HepG2 (cell line): ENCODE measurements around the gene HINT1. TPM values are rescaled to one million over a fixed set of nuclear protein-coding genes. Genes with fewer than 3 reads are reported as not detected.

Experiments
- CC2D1A ChIP-seq: sonication (generic); formaldehyde crosslinking; IDR thresholded peaks from 2 replicates; pipeline ENCODE4 v1.8.1; 2023; ENCODE audit warnings: mild to moderate bottlenecking, missing genetic modification reagents
- HDAC1 ChIP-seq: sonication (generic); formaldehyde crosslinking; IDR thresholded peaks from 2 replicates; pipeline ENCODE4 v1.5.1; 2020; ENCODE audit warnings: mild to moderate bottlenecking, missing genetic modification reagents
- MYC ChIP-seq: sonication (generic); formaldehyde crosslinking; IDR thresholded peaks from 2 replicates; pipeline ENCODE4 v1.9.0; 2021; ENCODE audit warnings: missing genetic modification reagents, borderline replicate concordance
- POGZ ChIP-seq: sonication (generic); formaldehyde crosslinking; IDR thresholded peaks from 2 replicates; pipeline ENCODE4 v1.4.0; 2020; ENCODE audit warnings: mild to moderate bottlenecking, missing genetic modification reagents
- REL ChIP-seq: sonication (generic); formaldehyde crosslinking; conservative IDR thresholded peaks from 2 replicates; pipeline ENCODE4 v1.8.0; 2022; ENCODE audit warnings: mild to moderate bottlenecking, missing genetic modification reagents, moderate library complexity
- ZNF12 ChIP-seq: sonication (generic); formaldehyde crosslinking; IDR thresholded peaks from 2 replicates; pipeline ENCODE4 v1.5.0; 2020; ENCODE audit warnings: missing genetic modification reagents
- ZNF17 ChIP-seq: sonication (generic); formaldehyde crosslinking; IDR thresholded peaks from 2 replicates; pipeline ENCODE4 v1.5.0; 2020; ENCODE audit warnings: mild to moderate bottlenecking, missing genetic modification reagents
- ZNF20 ChIP-seq: sonication (generic); formaldehyde crosslinking; IDR thresholded peaks from 2 replicates; pipeline ENCODE4 v1.4.0; 2020; ENCODE audit warnings: mild to moderate bottlenecking, moderate library complexity, missing genetic modification reagents
- ZNF235 ChIP-seq: sonication (generic); formaldehyde crosslinking; IDR thresholded peaks from 2 replicates; pipeline ENCODE4 v1.8.1; 2023; ENCODE audit warnings: mild to moderate bottlenecking, missing genetic modification reagents, borderline replicate concordance
- ZNF256 ChIP-seq: sonication (generic); formaldehyde crosslinking; conservative IDR thresholded peaks from 2 replicates; pipeline ENCODE4 v1.4.0; 2020; ENCODE audit warnings: missing genetic modification reagents
- polyA plus RNA-seq, 8 experiments: library from polyadenylated mRNA; depleted of rRNA in 3 of 8; stranded (reverse) in 7 of 8; unstranded in 1 of 8; fragments of >200 nt; fragmentation: Illumina TruSeq in 4 of 8; extraction: Trizol in 4 of 8; gene quantifications; 2 replicates each; pipeline versions ENCODE4 v1.2.1 to v1.2.3, GENCODE V29; 2011 to 2016; ENCODE audit warnings: low read depth in 4 of 8, missing spikeins in 1 of 8, mixed read lengths in 1 of 8; ENCODE audit not compliant: insufficient read depth in 1 of 8
- total RNA-seq, 5 experiments: library from RNA; depleted of rRNA; stranded (reverse); fragments of >200 nt; fragmentation: Illumina TruSeq; extraction: Trizol; gene quantifications; 2 replicates each; pipeline ENCODE4 v1.2.3, GENCODE V29; 2016; ENCODE audit warnings: low read depth in 1 of 5
- TF ChIP-seq, protein P1 (sequence below): sonication (generic); formaldehyde crosslinking; IDR thresholded peaks from 2 replicates; pipeline ENCODE4 v1.4.0; 2020; ENCODE audit warnings: missing genetic modification reagents
- TF ChIP-seq, protein P2 (sequence below): sonication (generic); formaldehyde crosslinking; IDR thresholded peaks from 2 replicates; pipeline ENCODE4 v1.4.0; 2020; ENCODE audit warnings: missing genetic modification reagents, borderline replicate concordance
- TF ChIP-seq, protein P3 (sequence below): sonication (generic); formaldehyde crosslinking; IDR thresholded peaks from 2 replicates; pipeline ENCODE4 v1.4.0; 2020; ENCODE audit warnings: missing genetic modification reagents
- TF ChIP-seq, protein P4 (sequence below): fragments of 450-650 bp; IDR thresholded peaks from 2 replicates; pipeline ENCODE4 v1.6.1; 2017; ENCODE audit warnings: mild to moderate bottlenecking
- TF ChIP-seq, protein P5 (sequence below): sonication (generic); formaldehyde crosslinking; IDR thresholded peaks from 2 replicates; pipeline ENCODE4 v1.4.0; 2020; ENCODE audit warnings: missing genetic modification reagents

HINT1 gene
- total and polyA plus RNA-seq, 2 of the 13 experiments (the other 11 are each of a cell fraction or from before 2014, with no cell fraction given), result 428 to 997 TPM

DNA sequence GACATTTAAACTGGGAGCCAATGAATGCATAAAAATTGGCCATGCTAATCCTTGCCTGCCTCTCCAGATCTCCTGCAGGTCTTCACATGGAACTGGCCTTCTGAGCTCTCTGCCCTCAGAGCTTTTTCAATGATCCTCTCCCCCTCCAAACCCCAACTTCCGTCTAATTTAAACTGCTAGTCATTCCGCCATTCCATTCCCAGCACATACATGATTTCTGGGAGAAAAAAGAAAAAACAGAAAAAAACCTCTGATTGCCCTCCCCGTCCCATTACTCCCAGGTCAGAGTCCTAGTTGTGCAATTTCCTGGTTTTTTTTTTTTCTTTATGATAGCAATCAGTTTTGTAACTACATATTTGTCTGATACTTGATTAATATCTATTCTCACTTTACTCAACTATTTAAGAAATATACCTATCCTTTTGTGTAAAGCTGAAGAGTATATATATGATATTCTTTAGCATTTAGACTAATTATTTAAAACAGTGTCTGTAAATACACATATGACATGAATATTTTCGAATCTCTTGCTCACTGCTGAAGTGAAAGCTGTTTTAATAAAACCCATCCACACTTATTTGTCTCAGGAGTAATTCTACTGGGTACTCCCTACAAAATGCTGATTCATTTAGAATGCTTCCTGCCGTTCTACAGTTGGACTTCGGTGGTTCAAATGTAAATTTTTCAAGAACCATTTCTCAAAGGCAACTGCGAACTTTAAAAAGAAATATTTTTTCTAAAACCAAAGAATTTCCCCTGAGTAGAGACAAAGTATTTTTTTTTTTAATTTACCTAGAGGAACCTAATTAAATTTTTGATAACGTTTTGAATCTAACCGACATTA lies 1.6 kb downstream of the HINT1 start (continued):
- TF ChIP-seq, protein P1, sequence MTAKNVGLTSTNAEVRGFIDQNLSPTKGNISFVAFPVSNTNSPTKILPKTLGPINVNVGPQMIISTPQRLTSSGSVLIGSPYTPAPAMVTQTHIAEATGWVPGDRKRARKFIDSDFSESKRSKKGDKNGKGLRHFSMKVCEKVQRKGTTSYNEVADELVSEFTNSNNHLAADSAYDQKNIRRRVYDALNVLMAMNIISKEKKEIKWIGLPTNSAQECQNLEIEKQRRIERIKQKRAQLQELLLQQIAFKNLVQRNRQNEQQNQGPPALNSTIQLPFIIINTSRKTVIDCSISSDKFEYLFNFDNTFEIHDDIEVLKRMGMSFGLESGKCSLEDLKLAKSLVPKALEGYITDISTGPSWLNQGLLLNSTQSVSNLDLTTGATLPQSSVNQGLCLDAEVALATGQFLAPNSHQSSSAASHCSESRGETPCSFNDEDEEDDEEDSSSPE, result no peak
- TF ChIP-seq HDAC1 (peak; percentile 31; the same call in 1 of the 2 replicates), MYC (CRISPR knock-in tag) (no peak), ZNF17 (no peak), POGZ (CRISPR knock-in tag) (no peak), ZNF235 (CRISPR knock-in tag) (no peak), ZNF12 (CRISPR knock-in tag) (no peak), REL (CRISPR knock-in tag) (no peak), ZNF20 (CRISPR knock-in tag) (no peak), ZNF256 (CRISPR knock-in tag) (no peak), CC2D1A (CRISPR knock-in tag) (no peak)
- TF ChIP-seq, protein P2, sequence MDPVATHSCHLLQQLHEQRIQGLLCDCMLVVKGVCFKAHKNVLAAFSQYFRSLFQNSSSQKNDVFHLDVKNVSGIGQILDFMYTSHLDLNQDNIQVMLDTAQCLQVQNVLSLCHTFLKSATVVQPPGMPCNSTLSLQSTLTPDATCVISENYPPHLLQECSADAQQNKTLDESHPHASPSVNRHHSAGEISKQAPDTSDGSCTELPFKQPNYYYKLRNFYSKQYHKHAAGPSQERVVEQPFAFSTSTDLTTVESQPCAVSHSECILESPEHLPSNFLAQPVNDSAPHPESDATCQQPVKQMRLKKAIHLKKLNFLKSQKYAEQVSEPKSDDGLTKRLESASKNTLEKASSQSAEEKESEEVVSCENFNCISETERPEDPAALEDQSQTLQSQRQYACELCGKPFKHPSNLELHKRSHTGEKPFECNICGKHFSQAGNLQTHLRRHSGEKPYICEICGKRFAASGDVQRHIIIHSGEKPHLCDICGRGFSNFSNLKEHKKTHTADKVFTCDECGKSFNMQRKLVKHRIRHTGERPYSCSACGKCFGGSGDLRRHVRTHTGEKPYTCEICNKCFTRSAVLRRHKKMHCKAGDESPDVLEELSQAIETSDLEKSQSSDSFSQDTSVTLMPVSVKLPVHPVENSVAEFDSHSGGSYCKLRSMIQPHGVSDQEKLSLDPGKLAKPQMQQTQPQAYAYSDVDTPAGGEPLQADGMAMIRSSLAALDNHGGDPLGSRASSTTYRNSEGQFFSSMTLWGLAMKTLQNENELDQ (CRISPR knock-in tag), result no peak
- TF ChIP-seq, protein P3, sequence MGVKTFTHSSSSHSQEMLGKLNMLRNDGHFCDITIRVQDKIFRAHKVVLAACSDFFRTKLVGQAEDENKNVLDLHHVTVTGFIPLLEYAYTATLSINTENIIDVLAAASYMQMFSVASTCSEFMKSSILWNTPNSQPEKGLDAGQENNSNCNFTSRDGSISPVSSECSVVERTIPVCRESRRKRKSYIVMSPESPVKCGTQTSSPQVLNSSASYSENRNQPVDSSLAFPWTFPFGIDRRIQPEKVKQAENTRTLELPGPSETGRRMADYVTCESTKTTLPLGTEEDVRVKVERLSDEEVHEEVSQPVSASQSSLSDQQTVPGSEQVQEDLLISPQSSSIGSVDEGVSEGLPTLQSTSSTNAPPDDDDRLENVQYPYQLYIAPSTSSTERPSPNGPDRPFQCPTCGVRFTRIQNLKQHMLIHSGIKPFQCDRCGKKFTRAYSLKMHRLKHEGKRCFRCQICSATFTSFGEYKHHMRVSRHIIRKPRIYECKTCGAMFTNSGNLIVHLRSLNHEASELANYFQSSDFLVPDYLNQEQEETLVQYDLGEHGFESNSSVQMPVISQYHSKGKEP (CRISPR knock-in tag), result no peak
- TF ChIP-seq, protein P4, sequence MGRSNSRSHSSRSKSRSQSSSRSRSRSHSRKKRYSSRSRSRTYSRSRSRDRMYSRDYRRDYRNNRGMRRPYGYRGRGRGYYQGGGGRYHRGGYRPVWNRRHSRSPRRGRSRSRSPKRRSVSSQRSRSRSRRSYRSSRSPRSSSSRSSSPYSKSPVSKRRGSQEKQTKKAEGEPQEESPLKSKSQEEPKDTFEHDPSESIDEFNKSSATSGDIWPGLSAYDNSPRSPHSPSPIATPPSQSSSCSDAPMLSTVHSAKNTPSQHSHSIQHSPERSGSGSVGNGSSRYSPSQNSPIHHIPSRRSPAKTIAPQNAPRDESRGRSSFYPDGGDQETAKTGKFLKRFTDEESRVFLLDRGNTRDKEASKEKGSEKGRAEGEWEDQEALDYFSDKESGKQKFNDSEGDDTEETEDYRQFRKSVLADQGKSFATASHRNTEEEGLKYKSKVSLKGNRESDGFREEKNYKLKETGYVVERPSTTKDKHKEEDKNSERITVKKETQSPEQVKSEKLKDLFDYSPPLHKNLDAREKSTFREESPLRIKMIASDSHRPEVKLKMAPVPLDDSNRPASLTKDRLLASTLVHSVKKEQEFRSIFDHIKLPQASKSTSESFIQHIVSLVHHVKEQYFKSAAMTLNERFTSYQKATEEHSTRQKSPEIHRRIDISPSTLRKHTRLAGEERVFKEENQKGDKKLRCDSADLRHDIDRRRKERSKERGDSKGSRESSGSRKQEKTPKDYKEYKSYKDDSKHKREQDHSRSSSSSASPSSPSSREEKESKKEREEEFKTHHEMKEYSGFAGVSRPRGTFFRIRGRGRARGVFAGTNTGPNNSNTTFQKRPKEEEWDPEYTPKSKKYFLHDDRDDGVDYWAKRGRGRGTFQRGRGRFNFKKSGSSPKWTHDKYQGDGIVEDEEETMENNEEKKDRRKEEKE, result no peak
- TF ChIP-seq, protein P5, sequence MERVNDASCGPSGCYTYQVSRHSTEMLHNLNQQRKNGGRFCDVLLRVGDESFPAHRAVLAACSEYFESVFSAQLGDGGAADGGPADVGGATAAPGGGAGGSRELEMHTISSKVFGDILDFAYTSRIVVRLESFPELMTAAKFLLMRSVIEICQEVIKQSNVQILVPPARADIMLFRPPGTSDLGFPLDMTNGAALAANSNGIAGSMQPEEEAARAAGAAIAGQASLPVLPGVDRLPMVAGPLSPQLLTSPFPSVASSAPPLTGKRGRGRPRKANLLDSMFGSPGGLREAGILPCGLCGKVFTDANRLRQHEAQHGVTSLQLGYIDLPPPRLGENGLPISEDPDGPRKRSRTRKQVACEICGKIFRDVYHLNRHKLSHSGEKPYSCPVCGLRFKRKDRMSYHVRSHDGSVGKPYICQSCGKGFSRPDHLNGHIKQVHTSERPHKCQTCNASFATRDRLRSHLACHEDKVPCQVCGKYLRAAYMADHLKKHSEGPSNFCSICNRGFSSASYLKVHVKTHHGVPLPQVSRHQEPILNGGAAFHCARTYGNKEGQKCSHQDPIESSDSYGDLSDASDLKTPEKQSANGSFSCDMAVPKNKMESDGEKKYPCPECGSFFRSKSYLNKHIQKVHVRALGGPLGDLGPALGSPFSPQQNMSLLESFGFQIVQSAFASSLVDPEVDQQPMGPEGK (CRISPR knock-in tag), result peak; percentile 82
